Activated CD8-positive, alpha-beta memory T cell treated with anti-CD3 and anti-CD28 coated beads for 48 hours (primary cell): ENCODE data around the gene MEGF11.

Source experiments
- DNase-seq, 3 experiments: peaks; one replicate each; pipeline ENCODE4 v3.0.0-alpha.2; 2020; ENCODE audit warnings: low read depth in 2 of 3, low spot score in 2 of 3

MEGF11 gene

GRCh38 chr15:66069751-66070150 is 183.8 kb downstream of the MEGF11 start:
- no peak for DNase-seq

DNA sequence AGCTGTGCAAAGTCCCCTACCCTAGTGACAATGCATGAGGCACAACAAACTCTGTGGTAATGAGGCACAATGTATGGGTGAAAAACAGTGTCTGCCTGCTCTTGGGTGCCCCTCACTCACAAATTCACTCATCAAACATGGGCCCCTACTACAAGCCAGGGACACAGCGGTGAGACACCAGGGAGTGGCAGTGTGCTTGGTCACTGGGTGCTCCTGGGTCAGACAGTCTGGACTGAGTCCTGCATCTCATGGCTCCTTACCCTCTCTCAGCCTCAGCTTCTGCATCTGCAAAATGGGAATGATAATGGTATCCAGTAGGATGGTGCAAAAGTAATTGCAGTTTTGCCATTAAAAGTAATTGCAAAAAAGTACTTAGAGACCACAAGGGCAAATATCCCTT is 184.7 kb downstream of the MEGF11 start:
- DNase-seq, result no peak

- DNase-seq, result no peak
Measured at GRCh38 chr15:66067687-66068086, 185.9 kb downstream of the MEGF11 start.

DNA sequence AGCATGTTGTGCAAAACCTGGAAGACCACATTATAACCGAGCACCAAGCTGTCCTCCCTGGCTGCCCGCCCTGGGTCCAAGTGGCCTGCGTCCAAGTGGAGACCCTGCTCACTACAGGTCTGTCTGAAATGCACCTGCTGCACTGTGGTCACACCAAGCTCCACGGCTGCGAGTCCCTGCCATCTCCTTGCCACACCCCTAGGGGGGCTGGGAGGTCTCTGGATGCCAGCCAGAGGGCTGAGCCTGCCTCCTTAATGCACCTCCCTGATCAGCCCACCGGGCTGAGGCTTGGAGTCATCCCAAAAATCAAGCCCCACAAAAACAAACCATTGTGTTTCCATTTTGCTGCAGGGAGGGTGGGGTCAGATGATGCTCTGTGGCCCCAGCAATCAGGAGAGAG is 187.1 kb downstream of the MEGF11 start:
- no peak for DNase-seq

GRCh38 chr15:66066005-66066404 is 187.5 kb downstream of the MEGF11 start:
- DNase-seq, result no peak

DNA sequence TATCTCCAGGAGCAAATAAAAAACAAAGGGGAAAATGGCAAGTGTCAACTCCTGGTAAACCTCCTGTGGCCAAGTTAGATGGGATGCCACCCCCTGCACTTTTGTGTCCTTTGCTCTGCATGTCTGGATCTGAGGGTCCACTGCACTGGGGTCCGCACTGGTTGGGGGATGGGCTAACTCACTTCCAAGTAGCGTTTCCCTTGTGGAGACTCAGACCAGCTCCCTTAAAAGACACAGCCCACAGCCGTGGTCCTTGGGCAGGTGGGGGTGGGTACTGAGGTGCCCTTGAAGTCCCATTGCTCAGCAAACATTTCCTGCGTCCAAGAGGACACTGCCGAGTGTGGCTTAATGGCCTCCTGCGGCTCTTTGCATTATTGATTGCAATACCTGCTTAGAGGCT is 188.2 kb downstream of the MEGF11 start:
- DNase-seq, result no peak

- no peak for DNase-seq
Measured at GRCh38 chr15:66063147-66063546, 190.4 kb downstream of the MEGF11 start.

GRCh38 chr15:66057089-66057488 is 196.5 kb downstream of the MEGF11 start:
- DNase-seq, result no peak

GRCh38 chr15:66053991-66054390 is 199.6 kb downstream of the MEGF11 start:
- no peak for DNase-seq

GRCh38 chr15:66051833-66052232 is 201.7 kb downstream of the MEGF11 start:
- no peak for DNase-seq

DNA sequence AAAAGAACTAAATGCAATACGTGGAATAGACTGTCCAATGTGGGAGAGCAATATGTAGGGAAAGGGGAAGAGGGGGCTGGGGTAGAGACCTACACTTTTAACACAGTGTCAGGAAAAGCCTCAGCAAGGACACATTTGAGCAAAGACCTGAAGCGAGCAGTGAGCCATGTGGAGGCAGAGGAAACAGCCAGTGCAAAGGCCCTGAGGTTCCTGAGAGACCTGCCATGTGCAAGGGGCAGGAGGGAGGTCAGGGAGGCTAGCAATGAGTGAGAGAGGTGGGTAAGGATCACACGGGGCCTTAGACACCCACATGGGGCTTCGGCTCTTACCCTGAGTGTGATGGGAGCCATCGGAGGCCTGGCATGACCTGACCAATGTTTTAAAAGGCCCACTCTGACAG is 203.3 kb downstream of the MEGF11 start:
- DNase-seq, result no peak

DNA sequence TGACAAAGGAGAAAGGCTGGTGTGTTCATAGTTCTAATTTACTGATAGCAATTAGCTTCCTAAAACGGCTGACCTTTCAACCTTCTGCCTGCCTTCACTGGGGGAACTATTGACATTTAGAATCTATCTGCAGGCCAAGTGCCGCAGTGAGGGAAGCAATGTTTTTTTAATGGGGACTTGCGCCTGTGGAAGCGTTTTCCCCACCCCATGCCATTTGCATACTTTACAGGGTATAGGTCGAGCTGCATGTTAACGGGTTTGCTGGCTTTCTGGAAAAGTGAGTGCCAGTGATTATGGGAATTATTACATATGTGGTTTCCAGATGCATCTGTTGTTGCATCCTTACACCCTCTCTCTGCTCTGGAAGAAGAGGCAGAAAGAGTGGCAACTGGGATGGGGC is 204.2 kb downstream of the MEGF11 start:
- DNase-seq, result no peak

- DNase-seq, result no peak
Measured at GRCh38 chr15:66047321-66048024, 206.1 kb downstream of the MEGF11 start.

GRCh38 chr15:66046751-66047150 is 206.8 kb downstream of the MEGF11 start:
- DNase-seq, result no peak

GRCh38 chr15:66046326-66046725 is 207.2 kb downstream of the MEGF11 start:
- no peak for DNase-seq

DNA sequence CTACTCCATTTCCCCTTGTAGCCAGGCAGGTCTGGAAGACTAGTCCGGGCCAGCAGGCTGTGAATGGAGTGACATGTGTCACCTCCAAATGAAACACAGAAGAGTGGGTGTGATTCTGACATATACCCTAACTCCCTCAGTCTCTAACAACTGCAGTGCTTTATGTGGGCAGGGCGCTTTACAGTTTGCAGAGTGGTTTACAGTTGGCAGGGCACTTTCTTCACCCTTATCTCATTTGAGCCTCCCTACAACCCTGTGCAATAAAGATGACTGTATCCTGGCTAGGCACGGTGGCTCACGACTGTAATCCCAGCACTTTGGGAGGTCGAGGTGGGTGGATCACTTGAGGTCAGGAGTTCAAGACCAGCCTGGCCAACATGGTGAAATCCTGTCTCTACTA is 208.0 kb downstream of the MEGF11 start:
- no peak for DNase-seq

DNA sequence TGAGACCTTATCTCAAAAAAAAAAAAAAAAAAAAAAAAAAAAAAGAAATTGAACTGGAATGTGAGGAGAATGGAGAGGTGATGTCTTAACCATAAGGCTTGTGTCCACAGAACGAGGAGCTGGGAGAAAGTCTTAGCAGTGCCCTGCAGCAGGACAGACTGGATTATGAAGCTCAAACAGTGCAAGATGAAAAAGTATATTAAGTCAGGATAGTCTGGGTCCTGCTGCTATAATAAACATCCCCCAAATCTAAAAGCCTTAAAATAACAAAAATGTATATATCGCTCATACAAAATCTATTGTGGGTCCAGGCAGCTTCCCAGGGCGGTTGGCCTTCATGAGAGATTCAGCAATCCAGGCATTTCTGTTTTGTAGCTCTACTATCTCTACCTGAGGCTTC is 208.7 kb downstream of the MEGF11 start:
- DNase-seq, result no peak

DNA sequence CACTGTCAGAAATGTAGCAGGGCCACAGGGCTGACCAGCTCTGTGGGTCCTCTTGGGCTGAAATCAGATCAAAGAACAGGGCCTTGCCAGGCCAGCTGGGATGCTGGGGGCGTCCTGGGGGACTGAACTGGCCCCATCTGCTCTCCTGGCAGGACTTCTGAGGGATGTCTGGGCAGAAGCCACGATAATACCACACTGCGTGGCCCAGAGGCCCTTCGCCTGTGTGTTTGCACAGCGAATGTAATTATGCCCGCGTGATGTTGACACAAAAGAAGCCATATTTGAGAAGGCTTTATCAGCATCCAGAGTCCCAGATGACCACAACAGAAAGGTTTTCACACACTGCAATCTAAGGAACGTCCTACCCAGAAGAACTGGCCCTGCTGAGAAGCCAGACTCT is 210.3 kb downstream of the MEGF11 start:
- DNase-seq, result no peak

DNA sequence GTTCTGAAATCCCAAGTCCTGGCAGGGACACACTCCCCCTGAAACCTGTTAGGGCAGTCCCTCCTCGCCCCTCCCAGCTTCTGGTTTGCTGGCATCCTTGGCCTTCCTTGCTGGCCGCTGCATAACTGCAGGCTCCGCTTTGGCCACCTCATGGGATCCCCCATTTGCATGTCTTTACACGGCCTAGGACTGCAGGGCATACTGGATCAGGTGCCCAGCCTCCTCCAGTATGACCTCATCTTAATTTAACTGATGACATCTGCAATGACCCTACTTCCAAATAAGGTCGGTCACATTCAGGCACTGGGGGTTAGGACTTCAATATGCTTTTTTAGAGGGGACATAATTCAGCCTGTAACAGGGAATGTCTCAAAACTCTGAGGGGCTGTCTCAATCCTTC is 210.9 kb downstream of the MEGF11 start:
- DNase-seq, result no peak

DNA sequence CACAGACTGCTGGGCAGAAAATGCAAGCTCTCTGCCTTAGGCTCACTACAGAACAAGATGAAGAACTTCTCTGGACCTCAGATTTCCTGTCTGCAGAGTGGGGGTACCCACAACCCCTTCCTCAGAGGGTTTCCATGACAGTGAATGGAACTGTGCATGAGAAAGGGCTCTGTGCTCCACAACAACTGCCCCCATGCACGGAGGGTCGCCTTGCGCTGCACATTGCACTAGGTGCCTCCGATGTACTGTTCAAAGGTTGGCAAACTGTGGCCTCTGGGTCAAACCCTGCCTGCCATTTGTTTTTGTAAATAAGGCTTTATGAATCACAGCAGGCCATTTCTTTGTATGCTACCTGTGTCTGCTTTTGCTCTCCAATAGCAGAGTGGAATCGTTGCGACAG is 212.3 kb downstream of the MEGF11 start:
- no peak for DNase-seq

GRCh38 chr15:66040211-66040892 is 213.2 kb downstream of the MEGF11 start:
- no peak for DNase-seq

- DNase-seq, result no peak
Measured at GRCh38 chr15:66039117-66039871, 214.3 kb downstream of the MEGF11 start.
